ENCODE results near the gene UGT1A5. TPM values are rescaled to one million over a fixed set of nuclear protein-coding genes. Genes with fewer than 3 reads are reported as not detected.
A peak's percentile ranks its signal among the peaks of the same experiment; 100 is the strongest.
"Not testable (repeated sequence)": the region's sequence is repeated elsewhere in the genome, so short reads cannot be mapped to it uniquely, and the experiment has no call there.

UGT1A5 gene
- total and polyA plus RNA-seq, 5 donors from 2014 or later, result not detected

DNA sequence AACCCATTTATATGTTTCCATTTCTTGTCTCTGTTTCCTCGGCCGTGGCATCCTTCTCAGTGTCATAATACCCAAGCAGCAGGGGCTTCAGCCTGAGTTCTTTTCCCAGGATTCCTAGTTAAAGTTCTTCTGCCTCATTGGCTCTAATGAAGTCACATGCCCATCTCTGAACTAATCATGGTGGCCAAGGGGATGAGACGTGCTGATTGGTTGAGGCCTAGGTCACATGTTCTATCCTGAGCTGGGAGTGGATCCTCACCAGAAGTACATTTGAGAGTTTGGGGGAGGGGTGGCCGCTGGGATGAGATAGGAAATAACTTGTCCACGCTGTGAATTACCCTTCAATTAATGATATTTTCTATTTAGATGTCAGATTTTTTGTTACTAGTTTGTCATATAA is 3.8 kb upstream of the UGT1A5 start:
- DNase-seq (no peak), ATAC-seq (ENCODE audit: low read depth in 2 of 2) (no peak)
- H3K4me3 Mint-ChIP-seq, result no peak overlapping the region
- no peaks in the 10 kb centered on the region for H3K4me1 Mint-ChIP-seq
- no peak overlapping the region for H3K27ac ChIP-seq (ENCODE audit: insufficient read depth, low read length, poor library complexity, severe bottlenecking)
- H3K9me3 ChIP-seq (ENCODE audit: control insufficient read depth in 2 of 2, low read length in 2 of 2), result no peaks in the 10 kb centered on the region
- H3K4me1 ChIP-seq (ENCODE audit: control insufficient read depth, insufficient read depth, low read length, poor library complexity, severe bottlenecking), result no peaks in the 10 kb centered on the region
- H3K27me3 ChIP-seq (ENCODE audit: control insufficient read depth, insufficient read depth, low read length), result peaks cover 9% of the 10 kb centered on the region
- no peak overlapping the region for H3K4me3 ChIP-seq (ENCODE audit: low read depth, low read length)
- peaks cover 0 to 4% (median 0%) of the 10 kb centered on the region in 7 donors for H3K9me3 Mint-ChIP-seq
- no peak overlapping the region for H3K27ac Mint-ChIP-seq
- H3K27me3 Mint-ChIP-seq, result peaks cover 13% of the 10 kb centered on the region
- H3K36me3 Mint-ChIP-seq, result no peaks in the 10 kb centered on the region
- H3K36me3 ChIP-seq (ENCODE audit: control insufficient read depth, insufficient read depth, low read length), result no peaks in the 10 kb centered on the region

DNA sequence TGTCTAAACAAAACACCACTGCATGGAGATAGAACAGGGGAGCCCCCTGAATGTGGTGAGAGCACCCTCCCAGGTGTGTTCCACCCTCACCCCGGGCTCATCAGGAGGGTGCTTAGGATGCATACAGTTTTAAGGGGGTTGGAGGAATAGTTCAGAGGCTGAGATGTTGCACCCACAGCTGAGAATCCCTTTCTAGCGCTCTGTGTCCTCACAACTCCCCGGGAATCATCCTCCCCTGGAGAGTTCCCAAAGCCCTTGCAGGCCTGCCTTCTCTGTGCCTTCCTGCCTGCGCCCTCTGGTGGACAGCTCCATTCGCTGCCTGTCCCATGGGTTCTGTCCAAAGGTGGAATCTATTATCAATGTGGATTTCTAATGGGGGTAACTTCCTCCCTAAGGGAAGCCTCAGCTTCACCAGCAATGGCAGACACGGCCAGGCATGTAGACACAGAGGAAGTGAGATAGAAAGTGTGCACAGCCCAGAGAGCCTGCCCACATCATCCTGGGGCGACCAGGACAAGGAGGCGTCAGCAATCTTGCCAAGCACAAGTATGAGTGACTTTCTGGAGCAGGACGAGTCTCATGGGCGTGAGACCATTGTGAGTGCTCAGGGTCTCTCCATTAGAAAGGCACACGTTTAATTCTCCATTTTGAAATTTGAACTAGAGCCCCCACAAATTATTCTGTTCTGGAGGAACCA is 1.2 kb upstream of the UGT1A5 start:
- H3K27ac ChIP-seq (ENCODE audit: insufficient read depth, low read length, poor library complexity, severe bottlenecking), result no peak overlapping the region
- H3K4me1 ChIP-seq (ENCODE audit: control insufficient read depth, insufficient read depth, low read length, poor library complexity, severe bottlenecking), result no peaks in the 10 kb centered on the region
- H3K9me3 ChIP-seq (ENCODE audit: control insufficient read depth in 2 of 2, low read length in 2 of 2), result no peaks in the 10 kb centered on the region
- H3K4me3 Mint-ChIP-seq, result no peak overlapping the region
- H3K27ac Mint-ChIP-seq, result no peak overlapping the region
- no peaks in the 10 kb centered on the region for H3K36me3 Mint-ChIP-seq
- peak in 1 of 2 donors; percentile 53 for ATAC-seq (ENCODE audit: low read depth in 2 of 2)
- peaks cover 9% of the 10 kb centered on the region for H3K27me3 ChIP-seq (ENCODE audit: control insufficient read depth, insufficient read depth, low read length)
- H3K4me3 ChIP-seq (ENCODE audit: low read depth, low read length), result no peak overlapping the region
- H3K4me1 Mint-ChIP-seq, result no peaks in the 10 kb centered on the region
- no peaks in the 10 kb centered on the region for H3K36me3 ChIP-seq (ENCODE audit: control insufficient read depth, insufficient read depth, low read length)
- peaks cover 0 to 1% (median 0%) of the 10 kb centered on the region in 7 donors for H3K9me3 Mint-ChIP-seq
- H3K27me3 Mint-ChIP-seq, result peaks cover 20% of the 10 kb centered on the region
- DNase-seq, result peak; percentile 29 to 52 (median 40)

DNA sequence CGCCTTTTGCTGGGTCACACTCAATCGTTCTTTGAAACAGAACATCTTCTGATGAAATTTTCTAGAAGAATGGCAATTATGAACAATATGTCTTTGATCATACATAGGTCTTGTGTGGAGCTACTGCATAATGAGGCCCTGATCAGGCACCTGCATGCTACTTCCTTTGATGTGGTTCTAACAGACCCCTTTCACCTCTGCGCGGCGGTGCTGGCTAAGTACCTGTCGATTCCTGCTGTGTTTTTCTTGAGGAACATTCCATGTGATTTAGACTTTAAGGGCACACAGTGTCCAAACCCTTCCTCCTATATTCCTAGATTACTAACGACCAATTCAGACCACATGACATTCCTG is 532 bp downstream of the UGT1A5 start:
- H3K27me3 ChIP-seq (ENCODE audit: control insufficient read depth, insufficient read depth, low read length), result peaks cover 9% of the 10 kb centered on the region
- H3K9me3 ChIP-seq (ENCODE audit: control insufficient read depth in 2 of 2, low read length in 2 of 2), result no peaks in the 10 kb centered on the region
- H3K27me3 Mint-ChIP-seq, result peaks cover 22% of the 10 kb centered on the region
- no peak overlapping the region for H3K27ac Mint-ChIP-seq
- ATAC-seq (ENCODE audit: low read depth in 2 of 2) (no peak), DNase-seq (no peak)
- H3K36me3 ChIP-seq (ENCODE audit: control insufficient read depth, insufficient read depth, low read length), result no peaks in the 10 kb centered on the region
- H3K9me3 Mint-ChIP-seq, result peaks cover 0 to 1% (median 0%) of the 10 kb centered on the region in 7 donors
- H3K4me1 ChIP-seq (ENCODE audit: control insufficient read depth, insufficient read depth, low read length, poor library complexity, severe bottlenecking), result no peaks in the 10 kb centered on the region
- no peak overlapping the region for H3K27ac ChIP-seq (ENCODE audit: insufficient read depth, low read length, poor library complexity, severe bottlenecking)
- H3K4me1 Mint-ChIP-seq, result no peaks in the 10 kb centered on the region
- H3K4me3 Mint-ChIP-seq, result no peak overlapping the region
- H3K36me3 Mint-ChIP-seq, result no peaks in the 10 kb centered on the region
- H3K4me3 ChIP-seq (ENCODE audit: low read depth, low read length), result no peak overlapping the region

DNA sequence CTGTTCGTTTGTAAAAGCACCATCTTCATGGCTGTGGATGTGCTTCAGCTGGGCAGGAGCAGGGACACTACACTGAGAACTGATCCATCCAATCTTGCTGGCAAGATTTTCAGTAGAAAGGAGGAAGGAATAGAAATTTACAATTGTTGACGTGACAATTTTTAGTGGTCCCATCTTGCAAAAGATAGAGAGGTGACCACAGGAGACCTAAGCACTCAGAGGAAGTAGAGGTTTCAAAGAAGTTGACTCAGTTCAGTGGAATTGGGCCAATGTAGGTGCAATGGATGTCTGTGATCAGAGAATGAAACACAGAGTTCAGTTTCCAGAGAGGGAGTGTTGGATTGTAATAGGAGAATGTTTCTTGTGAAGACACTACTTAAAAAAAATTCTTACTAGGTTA is 1.4 kb downstream of the UGT1A5 start:
- Mint-ChIP-seq H3K4me1 (no peaks in the 10 kb centered on the region), H3K9me3 (peaks cover 0 to 1% (median 0%) of the 10 kb centered on the region in 7 donors), H3K4me3 (no peak overlapping the region), H3K36me3 (no peaks in the 10 kb centered on the region), H3K27me3 (peaks cover 17% of the 10 kb centered on the region), H3K27ac (no peak overlapping the region)
- Histone ChIP-seq H3K9me3 (ENCODE audit: control insufficient read depth in 2 of 2, low read length in 2 of 2) (no peaks in the 10 kb centered on the region), H3K4me3 (ENCODE audit: low read depth, low read length) (no peak overlapping the region), H3K27ac (ENCODE audit: insufficient read depth, low read length, poor library complexity, severe bottlenecking) (no peak overlapping the region), H3K27me3 (ENCODE audit: control insufficient read depth, insufficient read depth, low read length) (peaks cover 5% of the 10 kb centered on the region), H3K36me3 (ENCODE audit: control insufficient read depth, insufficient read depth, low read length) (no peaks in the 10 kb centered on the region), H3K4me1 (ENCODE audit: control insufficient read depth, insufficient read depth, low read length, poor library complexity, severe bottlenecking) (no peaks in the 10 kb centered on the region)
- ATAC-seq (ENCODE audit: low read depth in 2 of 2), result no peak
- no peak for DNase-seq

DNA sequence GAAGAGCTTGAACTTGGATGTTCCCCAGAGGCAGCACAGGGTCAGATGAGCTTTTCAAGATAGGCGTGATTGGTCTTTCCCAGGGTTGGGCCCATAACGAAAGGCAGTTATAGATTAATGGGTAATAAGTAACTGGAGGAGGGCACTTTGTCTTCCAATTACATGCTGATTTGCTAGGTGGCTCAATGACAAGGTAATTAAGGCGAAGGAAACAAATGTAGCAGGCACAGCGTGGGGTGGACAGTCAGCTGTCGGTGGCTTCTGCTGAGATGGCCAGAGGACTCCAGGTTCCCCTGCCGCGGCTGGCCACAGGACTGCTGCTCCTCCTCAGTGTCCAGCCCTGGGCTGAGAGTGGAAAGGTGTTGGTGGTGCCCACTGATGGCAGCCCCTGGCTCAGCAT is 5.8 kb downstream of the UGT1A5 start, which contains the start of gene UGT1A4:
TSS of gene UGT1A4 (plus strand) at position 185 of the 400 bp plus-strand sequence. CDS start at position 270, 85 bp downstream.
- H3K36me3 Mint-ChIP-seq, result no peaks in the 10 kb centered on the region
- H3K27me3 Mint-ChIP-seq, result peaks cover 15% of the 10 kb centered on the region

DNA sequence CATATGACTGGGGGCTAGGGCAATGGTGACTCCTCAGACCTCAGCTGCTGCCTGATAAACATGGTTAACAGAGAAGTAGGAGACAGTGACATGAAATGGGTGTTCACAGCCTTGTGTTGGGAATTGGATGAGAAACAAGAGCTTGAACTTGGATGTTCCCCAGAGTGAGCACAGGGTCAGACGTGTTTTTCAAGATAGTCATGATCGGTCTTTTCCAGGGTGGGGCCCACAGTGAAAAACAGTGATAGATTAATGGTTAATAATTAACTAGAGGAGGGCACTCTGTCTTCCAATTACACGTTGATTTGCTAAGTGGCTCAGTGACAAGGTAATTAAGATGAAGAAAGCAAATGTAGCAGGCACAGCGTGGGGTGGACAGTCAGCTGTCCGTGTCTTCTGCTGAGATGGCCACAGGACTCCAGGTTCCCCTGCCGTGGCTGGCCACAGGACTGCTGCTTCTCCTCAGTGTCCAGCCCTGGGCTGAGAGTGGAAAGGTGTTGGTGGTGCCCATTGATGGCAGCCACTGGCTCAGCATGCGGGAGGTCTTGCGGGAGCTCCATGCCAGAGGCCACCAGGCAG is 16.1 kb downstream of the UGT1A5 start, which contains the start of gene UGT1A3:
TSS of gene UGT1A3 (plus strand) at position 320 of the 579 bp plus-strand sequence. CDS start at position 405, 85 bp downstream.
- peaks cover 4% of the 10 kb centered on the region for H3K27me3 Mint-ChIP-seq
- Histone ChIP-seq H3K9me3 (ENCODE audit: control insufficient read depth in 2 of 2, low read length in 2 of 2) (no peaks in the 10 kb centered on the region), H3K27ac (ENCODE audit: insufficient read depth, low read length, poor library complexity, severe bottlenecking) (no peak within 1 kb of the TSS), H3K27me3 (ENCODE audit: control insufficient read depth, insufficient read depth, low read length) (no peaks in the 10 kb centered on the region), H3K4me3 (ENCODE audit: low read depth, low read length) (no peak within 1 kb of the TSS), H3K4me1 (ENCODE audit: control insufficient read depth, insufficient read depth, low read length, poor library complexity, severe bottlenecking) (no peaks in the 10 kb centered on the region), H3K36me3 (ENCODE audit: control insufficient read depth, insufficient read depth, low read length) (no peaks in the 10 kb centered on the region)
- H3K4me1 Mint-ChIP-seq, result no peaks in the 10 kb centered on the region
- DNase-seq (no peak), ATAC-seq (ENCODE audit: low read depth in 2 of 2) (no peak)
- peaks cover 0 to 6% (median 0%) of the 10 kb centered on the region in 7 donors for H3K9me3 Mint-ChIP-seq
- no peaks in the 10 kb centered on the region for H3K36me3 Mint-ChIP-seq
- H3K4me3 Mint-ChIP-seq, result no peak within 1 kb of the TSS
- no peak within 1 kb of the TSS for H3K27ac Mint-ChIP-seq

More for the DNA sequence above, 5.8 kb downstream of the UGT1A5 start, which contains the start of gene UGT1A4:
- H3K4me1 Mint-ChIP-seq, result no peaks in the 10 kb centered on the region
- H3K4me1 ChIP-seq (ENCODE audit: control insufficient read depth, insufficient read depth, low read length, poor library complexity, severe bottlenecking), result no peaks in the 10 kb centered on the region
- ATAC-seq (ENCODE audit: low read depth in 2 of 2) (no peak), DNase-seq (no peak)
- H3K9me3 ChIP-seq (ENCODE audit: control insufficient read depth in 2 of 2, low read length in 2 of 2), result no peaks in the 10 kb centered on the region
- H3K27ac ChIP-seq (ENCODE audit: insufficient read depth, low read length, poor library complexity, severe bottlenecking), result no peak within 1 kb of the TSS
- H3K4me3 ChIP-seq (ENCODE audit: low read depth, low read length), result no peak within 1 kb of the TSS
- no peaks in the 10 kb centered on the region for H3K27me3 ChIP-seq (ENCODE audit: control insufficient read depth, insufficient read depth, low read length)
- H3K9me3 Mint-ChIP-seq, result peaks cover 0 to 1% (median 0%) of the 10 kb centered on the region in 7 donors
- H3K27ac Mint-ChIP-seq, result no peak within 1 kb of the TSS
- peak within 1 kb of the TSS in 1 of 4 donors; percentile 13 for H3K4me3 Mint-ChIP-seq
- H3K36me3 ChIP-seq (ENCODE audit: control insufficient read depth, insufficient read depth, low read length), result no peaks in the 10 kb centered on the region

DNA sequence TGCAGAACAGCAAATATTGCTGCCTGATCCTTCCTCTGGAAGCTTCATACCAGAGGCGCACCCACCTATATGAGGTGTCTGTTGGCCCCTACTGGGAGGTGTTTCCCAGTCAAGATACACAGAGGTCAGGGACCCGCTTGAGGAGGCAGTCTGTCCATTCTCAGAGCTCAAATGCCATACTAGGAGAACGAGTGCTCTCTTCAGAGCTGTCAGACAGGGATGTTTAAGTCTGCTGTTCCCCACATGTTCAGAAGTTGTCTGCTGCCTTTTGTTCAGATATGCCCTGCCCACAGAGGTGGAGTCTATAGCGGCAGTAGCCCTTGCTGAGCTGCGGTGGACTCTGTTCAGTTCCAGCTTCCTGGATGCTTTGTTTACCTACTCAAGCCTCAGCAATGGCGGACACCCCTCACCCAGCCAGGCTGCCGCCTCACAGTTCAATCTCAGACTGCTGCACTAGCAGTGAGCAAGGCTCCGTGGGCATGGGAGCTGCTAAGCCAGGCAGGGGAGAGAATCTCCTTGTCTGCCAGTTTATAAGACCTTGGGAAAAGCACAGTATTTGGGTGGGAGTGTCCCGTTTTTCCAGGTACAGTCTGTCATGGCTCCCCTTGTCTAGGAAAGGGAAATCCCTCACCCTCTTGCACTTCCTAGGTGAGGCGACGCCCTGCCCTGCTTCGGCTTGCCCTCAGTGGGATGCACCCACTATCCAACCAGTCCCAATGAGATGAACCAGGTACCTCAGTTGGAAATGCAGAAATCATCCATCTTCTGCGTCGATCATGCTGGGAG is 24.4 kb downstream of the UGT1A5 start:
- not testable (repeated sequence) for H3K4me3 ChIP-seq (ENCODE audit: low read depth, low read length); H3K4me3 Mint-ChIP-seq; H3K27me3 ChIP-seq (ENCODE audit: control insufficient read depth, insufficient read depth, low read length); H3K9me3 ChIP-seq (ENCODE audit: control insufficient read depth in 2 of 2, low read length in 2 of 2); ATAC-seq (ENCODE audit: low read depth in 2 of 2); H3K36me3 Mint-ChIP-seq; H3K36me3 ChIP-seq (ENCODE audit: control insufficient read depth, insufficient read depth, low read length); H3K9me3 Mint-ChIP-seq; H3K4me1 ChIP-seq (ENCODE audit: control insufficient read depth, insufficient read depth, low read length, poor library complexity, severe bottlenecking); DNase-seq; H3K27ac Mint-ChIP-seq; H3K27ac ChIP-seq (ENCODE audit: insufficient read depth, low read length, poor library complexity, severe bottlenecking); H3K4me1 Mint-ChIP-seq
- peaks cover 11% of the 10 kb centered on the region for H3K27me3 Mint-ChIP-seq

Data from CD4-positive, CD25-positive, alpha-beta regulatory T cell (primary cell).